Muscle of leg (tissue), 11 donors: ENCODE data around the gene SSTR5. TPM values are rescaled to one million over a fixed set of nuclear protein-coding genes. Genes with fewer than 3 reads are reported as not detected.

Experiments
- DNase-seq: peaks from one replicate; pipeline ENCODE4 v3.0.0; 2013
- H3K27ac ChIP-seq: one replicate; pipeline ENCODE4 v1.5.1; 2013; ENCODE audit warnings: mild to moderate bottlenecking, low read length, control low read depth
- H3K27me3 ChIP-seq: one replicate; pipeline ENCODE4 v1.6.1; 2013; ENCODE audit warnings: low read length; ENCODE audit not compliant: control insufficient read depth, insufficient read depth
- H3K36me3 ChIP-seq: one replicate; pipeline ENCODE4 v1.6.1; 2013; ENCODE audit warnings: low read length; ENCODE audit not compliant: control insufficient read depth, insufficient read depth
- H3K4me1 ChIP-seq: one replicate; pipeline ENCODE4 v1.6.1; 2013; ENCODE audit warnings: low read length; ENCODE audit not compliant: control insufficient read depth, insufficient read depth
- H3K4me3 ChIP-seq: one replicate; pipeline ENCODE4 v1.5.1; 2013; ENCODE audit warnings: low read length, control low read depth
- H3K9me3 ChIP-seq: replicated peaks from 2 replicates; pipeline ENCODE4 v1.6.1; 2013; ENCODE audit warnings: low read depth, low read length; ENCODE audit not compliant: control insufficient read depth
- WGBS: methylation state at CpG from one replicate; pipeline ENCODE4 v1.1.5; 2013; ENCODE audit warnings: missing lambda C conversion rate; ENCODE audit not compliant: insufficient coverage; 5-methylcytosine and 5-hydroxymethylcytosine counted together
- polyA plus RNA-seq, 8 donors: library from polyadenylated mRNA; unstranded; fragments of 120-200 nt; gene quantifications; one replicate each; pipeline versions ENCODE4 v1.2.1 to v1.2.3, GENCODE V29; 2013; ENCODE audit warnings: inconsistent platforms in 1 of 8, low replicate concordance in 1 of 8; ENCODE audit not compliant: insufficient read length in 8 of 8, insufficient read depth in 1 of 8
- total RNA-seq: library from RNA; stranded (reverse); fragments of 120-200 nt; gene quantifications from one replicate; pipeline ENCODE4 v1.2.4, GENCODE V29; 2013

SSTR5 gene
- total and polyA plus RNA-seq, 9 donors = 0.08 to 0.13 (median 0.10) TPM; not detected in 6

- Histone ChIP-seq H3K4me1 (peaks cover 3% of the 10 kb centered on the region), H3K36me3 (no peaks in the 10 kb centered on the region), H3K27ac (no peak overlapping the region), H3K4me3 (no peak overlapping the region), H3K27me3 (peaks cover 18% of the 10 kb centered on the region), H3K9me3 (no peaks in the 10 kb centered on the region)
- 94% methylated on average over 3 of the region's 8 CpGs for WGBS
- DNase-seq = no peak
Measured at GRCh38 chr16:1130382-1130781, 57.8 kb downstream of the SSTR5 start.

Other genes starting within 250 kb of the SSTR5 start
- 10.2 TPM for gene LMF1, start 101.8 kb upstream of the SSTR5 start, total RNA-seq
- 10 to 100 TPM in 4 of 8 donors, 1 to 10 TPM in 4; 8.7 to 14.1 (median 10.2) TPM for gene LMF1, start 101.8 kb upstream of the SSTR5 start, polyA plus RNA-seq
- 31.1 TPM for gene SOX8, start 91.0 kb upstream of the SSTR5 start, total RNA-seq
- 10 to 100 TPM; 38.7 to 50.9 (median 42.1) TPM for gene SOX8, start 91.0 kb upstream of the SSTR5 start, polyA plus RNA-seq
- not detected for gene C1QTNF8, start 23.5 kb downstream of the SSTR5 start, total RNA-seq
- gene C1QTNF8, start 23.5 kb downstream of the SSTR5 start, polyA plus RNA-seq = not detected
- 20.7 TPM for gene CACNA1H, start 80.4 kb downstream of the SSTR5 start, total RNA-seq
- gene CACNA1H, start 80.4 kb downstream of the SSTR5 start, polyA plus RNA-seq = 10 to 100 TPM; 35.3 to 56.0 (median 40.0) TPM
- gene TPSG1, start 152.5 kb downstream of the SSTR5 start, total RNA-seq = not detected
- 1 to 10 TPM in 7 of 8 donors, under 1 TPM in 1; 0.98 to 3.7 (median 1.7) TPM for gene TPSG1, start 152.5 kb downstream of the SSTR5 start, polyA plus RNA-seq
- 0.89 TPM for gene TPSB2, start 157.4 kb downstream of the SSTR5 start, total RNA-seq
- gene TPSB2, start 157.4 kb downstream of the SSTR5 start, polyA plus RNA-seq = 1 to 10 TPM in 6 of 8 donors, under 1 TPM in 2; 0.71 to 2.8 (median 1.7) TPM
- gene TPSAB1, start 168.0 kb downstream of the SSTR5 start, total RNA-seq = 2.6 TPM
- gene TPSAB1, start 168.0 kb downstream of the SSTR5 start, polyA plus RNA-seq = 1 to 10 TPM in 6 of 8 donors, under 1 TPM in 2; 0.53 to 3.8 (median 1.5) TPM
- not detected for gene TPSD1, start 183.3 kb downstream of the SSTR5 start, total RNA-seq
- gene TPSD1, start 183.3 kb downstream of the SSTR5 start, polyA plus RNA-seq = under 1 TPM in 3 of 8 donors, not detected in 5; 0.14 to 0.34 (median 0.30) TPM
- 30.0 TPM for gene UBE2I, start 236.9 kb downstream of the SSTR5 start, total RNA-seq
- 100 to 1,000 TPM in 6 of 8 donors, 10 to 100 TPM in 2; 89.7 to 114 (median 106) TPM for gene UBE2I, start 236.9 kb downstream of the SSTR5 start, polyA plus RNA-seq